GM12864 (cell line): ENCODE results near the gene FFAR1.

Experiments
- DNase-seq: peaks from one replicate; pipeline ENCODE4 v3.0.0-alpha.2; 2011; ENCODE audit warnings: low read depth
- H3K4me3 ChIP-seq: 2 replicates; pipeline ENCODE4 v1.5.1; 2011; ENCODE audit warnings: mild to moderate bottlenecking, low read depth, low read length, control low read depth
- CTCF ChIP-seq: IDR thresholded peaks from 2 replicates; pipeline ENCODE4 v1.5.1; 2011; ENCODE audit warnings: low read depth, mild to moderate bottlenecking, moderate library complexity, low read length, control low read depth, inconsistent platforms; ENCODE audit errors: missing control alignments

Gene FFAR1

GRCh38 chr19:35360880-35361420 lies 13.2 kb downstream of the FFAR1 start:
- no peak for TF ChIP-seq CTCF
- H3K4me3 ChIP-seq, result no peak overlapping the region
- DNase-seq, result no peak

GRCh38 chr19:35362261-35363000 lies 14.7 kb downstream of the FFAR1 start:
- TF ChIP-seq CTCF, result no peak
- no peak overlapping the region for H3K4me3 ChIP-seq
- DNase-seq, result no peak

- H3K4me3 ChIP-seq, result no peak overlapping the region
- no peak for DNase-seq
- TF ChIP-seq CTCF, result no peak
These were observed 15.4 kb downstream of the FFAR1 start for GRCh38 chr19:35363001-35363590.

GRCh38 chr19:35363711-35364425 lies 16.2 kb downstream of the FFAR1 start:
- TF ChIP-seq CTCF, result no peak
- DNase-seq, result no peak
- H3K4me3 ChIP-seq, result no peak overlapping the region

GRCh38 chr19:35365303-35365702 lies 17.6 kb downstream of the FFAR1 start:
- DNase-seq, result no peak
- no peak overlapping the region for H3K4me3 ChIP-seq
- no peak for TF ChIP-seq CTCF

- no peak for TF ChIP-seq CTCF
- no peak for DNase-seq
- no peak overlapping the region for H3K4me3 ChIP-seq
These were observed 20.7 kb downstream of the FFAR1 start for GRCh38 chr19:35368378-35368777.
